Natural killer cell (primary cell): ENCODE measurements around the gene MARK1. TPM values are rescaled to one million over a fixed set of nuclear protein-coding genes. Genes with fewer than 3 reads are reported as not detected.

Experiments
- ATAC-seq, 3 donors: fragments of 150-1000 bp in 2 of 3; fragments of 200-7000 bp in 1 of 3; cut with Tn5 transposase; 1 replicate in 1 of 3; 2 replicates in 2 of 3; pipeline ENCODE4 v1.10.0; 2021; ENCODE audit warnings: mild to moderate bottlenecking in 2 of 3, moderate library complexity in 2 of 3
- DNase-seq, 2 donors: peaks; one replicate each; pipeline versions ENCODE4 v3.0.0 to v3.0.0-alpha.2; 2013 to 2021; ENCODE audit warnings: mixed read lengths in 1 of 2
- H3K27ac ChIP-seq: one replicate; pipeline ENCODE4 v1.5.1; 2013; ENCODE audit warnings: mild to moderate bottlenecking, low read length
- H3K27me3 ChIP-seq: one replicate; pipeline ENCODE4 v1.6.1; 2013; ENCODE audit warnings: low read length; ENCODE audit not compliant: control insufficient read depth, insufficient read depth
- H3K36me3 ChIP-seq: one replicate; pipeline ENCODE4 v1.6.1; 2013; ENCODE audit warnings: low read length; ENCODE audit not compliant: control insufficient read depth, insufficient read depth
- H3K4me1 ChIP-seq: one replicate; pipeline ENCODE4 v1.6.1; 2013; ENCODE audit warnings: low read length; ENCODE audit not compliant: control insufficient read depth, insufficient read depth
- H3K4me3 ChIP-seq: one replicate; pipeline ENCODE4 v1.5.1; 2013; ENCODE audit warnings: low read length
- H3K9me3 ChIP-seq: one replicate; pipeline ENCODE4 v1.6.1; 2013; ENCODE audit warnings: low read length; ENCODE audit not compliant: control insufficient read depth, insufficient read depth
- H3K27ac Mint-ChIP-seq, 2 donors: one replicate each; pipeline ENCODE4 v1.8.0; 2022; ENCODE audit warnings: mild to moderate bottlenecking in 2 of 2, mixed read lengths in 2 of 2, moderate library complexity in 1 of 2
- H3K27me3 Mint-ChIP-seq, 2 donors: one replicate each; pipeline ENCODE4 v1.8.0; 2022; ENCODE audit warnings: low read depth in 2 of 2, mixed read lengths in 2 of 2
- H3K36me3 Mint-ChIP-seq: one replicate; pipeline ENCODE4 v1.8.0; 2022; ENCODE audit warnings: mixed read lengths
- H3K4me1 Mint-ChIP-seq, 2 donors: one replicate each; pipeline ENCODE4 v1.8.0; 2022; ENCODE audit warnings: mixed read lengths in 2 of 2
- H3K4me3 Mint-ChIP-seq: one replicate; pipeline ENCODE4 v1.8.0; 2022; ENCODE audit warnings: mild to moderate bottlenecking, moderate library complexity, mixed read lengths
- H3K9me3 Mint-ChIP-seq, 2 donors: one replicate each; pipeline ENCODE4 v1.8.0; 2022; ENCODE audit warnings: mixed read lengths in 2 of 2
- WGBS: methylation state at CpG from one replicate; pipeline ENCODE4 v1.1.7; 2013; ENCODE audit warnings: missing lambda C conversion rate; ENCODE audit not compliant: insufficient coverage; 5-methylcytosine and 5-hydroxymethylcytosine counted together
- intact Hi-C: fragments of 100-400 bp; cut with micrococcal nuclease; formaldehyde crosslinking; loops from one replicate; pipeline ENCODE4 v1.14.2; 2022
- total RNA-seq, 4 donors: library from RNA; stranded (reverse); fragments of 120-200 nt in 1 of 4; gene quantifications; one replicate each; pipeline versions ENCODE4 v1.2.3 to v1.2.4, GENCODE V29; 2013 to 2022
- TF ChIP-seq, protein P1 (sequence below): fragments of 200-600 bp; IDR thresholded peaks from one replicate; pipeline ENCODE4 v1.8.0; 2022; ENCODE audit warnings: antibody characterized with exemption

The MARK1 gene
- total RNA-seq, 3 donors from 2014 or later (not counting 1 experiment from before 2014, with no cell fraction given) = 0.13 TPM; not detected in 2

DNA sequence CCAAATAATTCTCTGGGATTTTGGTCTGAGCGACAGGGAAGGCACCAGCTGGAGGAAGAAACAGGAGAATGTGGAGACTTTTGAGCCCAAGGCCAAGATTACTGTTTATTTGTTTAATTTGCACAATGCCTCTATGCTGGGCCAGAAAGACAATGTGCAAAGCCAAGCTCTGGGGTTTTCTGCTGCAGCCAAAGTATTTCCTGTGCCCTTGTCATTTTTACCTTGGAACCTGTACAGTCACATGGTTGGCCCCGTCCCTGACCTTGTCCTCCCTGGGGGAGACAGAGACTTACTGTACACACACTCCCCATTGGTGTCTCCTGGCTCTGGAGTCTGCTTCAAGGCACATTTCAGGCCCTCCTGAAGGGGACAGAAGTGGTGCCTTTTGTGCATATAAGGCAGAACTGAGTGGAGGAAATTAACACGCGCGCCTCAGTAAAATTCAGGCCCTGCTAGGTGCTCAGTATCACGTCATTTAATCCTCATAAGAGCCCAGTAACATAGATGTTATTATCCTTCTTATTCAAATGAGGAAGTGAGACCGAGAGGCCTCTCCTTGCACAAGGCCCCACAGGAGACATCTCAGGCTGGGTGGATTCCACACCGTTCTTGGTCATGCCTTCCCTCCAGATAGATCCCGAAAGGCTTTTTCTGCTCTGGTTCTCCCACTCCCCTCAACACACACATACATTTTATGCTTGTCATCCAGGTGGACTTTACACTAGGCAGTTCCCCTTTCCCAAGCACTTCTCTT is 183.3 kb downstream of the MARK1 start:
- Mint-ChIP-seq H3K9me3 (no peaks in the 10 kb centered on the region), H3K27ac (no peak overlapping the region), H3K27me3 (peaks cover 0 to 19% of the 10 kb centered on the region in 2 donors), H3K4me3 (no peak overlapping the region), H3K4me1 (no peaks in the 10 kb centered on the region), H3K36me3 (no peaks in the 10 kb centered on the region)
- Histone ChIP-seq H3K27ac (no peak overlapping the region), H3K4me3 (no peak overlapping the region), H3K4me1 (no peaks in the 10 kb centered on the region), H3K27me3 (no peaks in the 10 kb centered on the region), H3K36me3 (no peaks in the 10 kb centered on the region), H3K9me3 (no peaks in the 10 kb centered on the region)
- intact Hi-C loops = no loop called here
- WGBS = 73% methylated on average over 9 of the region's 9 CpGs
- ATAC-seq = peak in 1 of 3 donors; percentile 38
- DNase-seq = no peak
- TF ChIP-seq, protein P1, sequence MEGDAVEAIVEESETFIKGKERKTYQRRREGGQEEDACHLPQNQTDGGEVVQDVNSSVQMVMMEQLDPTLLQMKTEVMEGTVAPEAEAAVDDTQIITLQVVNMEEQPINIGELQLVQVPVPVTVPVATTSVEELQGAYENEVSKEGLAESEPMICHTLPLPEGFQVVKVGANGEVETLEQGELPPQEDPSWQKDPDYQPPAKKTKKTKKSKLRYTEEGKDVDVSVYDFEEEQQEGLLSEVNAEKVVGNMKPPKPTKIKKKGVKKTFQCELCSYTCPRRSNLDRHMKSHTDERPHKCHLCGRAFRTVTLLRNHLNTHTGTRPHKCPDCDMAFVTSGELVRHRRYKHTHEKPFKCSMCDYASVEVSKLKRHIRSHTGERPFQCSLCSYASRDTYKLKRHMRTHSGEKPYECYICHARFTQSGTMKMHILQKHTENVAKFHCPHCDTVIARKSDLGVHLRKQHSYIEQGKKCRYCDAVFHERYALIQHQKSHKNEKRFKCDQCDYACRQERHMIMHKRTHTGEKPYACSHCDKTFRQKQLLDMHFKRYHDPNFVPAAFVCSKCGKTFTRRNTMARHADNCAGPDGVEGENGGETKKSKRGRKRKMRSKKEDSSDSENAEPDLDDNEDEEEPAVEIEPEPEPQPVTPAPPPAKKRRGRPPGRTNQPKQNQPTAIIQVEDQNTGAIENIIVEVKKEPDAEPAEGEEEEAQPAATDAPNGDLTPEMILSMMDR = no peak

Other genes with a start within 250 kb of the MARK1 start
- 1 to 10 TPM in 1 of 3 donors, under 1 TPM in 2; 0.33 to 1.3 (median 0.75) TPM for gene C1orf115, start 162.2 kb downstream of the MARK1 start, total RNA-seq
- gene MTARC2, start 220.2 kb downstream of the MARK1 start, total RNA-seq = 1 to 10 TPM in 1 of 3 donors, under 1 TPM in 2; 0.33 to 1.7 (median 0.45) TPM